Adrenal gland (tissue), 5 donors: Measurements from ENCODE around the gene NFE2.
"Not testable (repeated sequence)": the region's sequence is repeated elsewhere in the genome, so short reads cannot be mapped to it uniquely, and the experiment has no call there.

Experiments used
- CTCF ChIP-seq, 6 experiments: fragments of 450-650 bp in 4 of 6; fragments of 200-600 bp in 2 of 6; sonication (generic) in 1 of 6; IDR thresholded peaks; 1 replicate in 5 of 6; 2 replicates in 1 of 6; pipeline versions ENCODE4 v1.5.1 to v1.8.0; 2016 to 2021; ENCODE audit warnings: antibody characterized with exemption in 6 of 6, mild to moderate bottlenecking in 2 of 6, moderate library complexity in 1 of 6
- POLR2A ChIP-seq, 2 donors: fragments of 450-650 bp; IDR thresholded peaks; one replicate each; pipeline ENCODE4 v1.6.1; 2017; ENCODE audit warnings: antibody characterized with exemption in 2 of 2, mild to moderate bottlenecking in 2 of 2, moderate library complexity in 1 of 2
- donor health status: DM: no; HTN: no; CAD: no.

GRCh38 chr12:54325442-54326109, 24.8 kb upstream of the NFE2 start:
- not testable (repeated sequence) for TF ChIP-seq CTCF, POLR2A (IDR thresholded peaks at IDR 0.05)
